CD4-positive, alpha-beta T cell treated with Interleukin-17A for 1 hour (primary cell): ENCODE data around the gene DYSF.

Experiments
- DNase-seq: peaks from one replicate; pipeline ENCODE4 v3.0.0-alpha.2; 2020

Gene DYSF

DNA sequence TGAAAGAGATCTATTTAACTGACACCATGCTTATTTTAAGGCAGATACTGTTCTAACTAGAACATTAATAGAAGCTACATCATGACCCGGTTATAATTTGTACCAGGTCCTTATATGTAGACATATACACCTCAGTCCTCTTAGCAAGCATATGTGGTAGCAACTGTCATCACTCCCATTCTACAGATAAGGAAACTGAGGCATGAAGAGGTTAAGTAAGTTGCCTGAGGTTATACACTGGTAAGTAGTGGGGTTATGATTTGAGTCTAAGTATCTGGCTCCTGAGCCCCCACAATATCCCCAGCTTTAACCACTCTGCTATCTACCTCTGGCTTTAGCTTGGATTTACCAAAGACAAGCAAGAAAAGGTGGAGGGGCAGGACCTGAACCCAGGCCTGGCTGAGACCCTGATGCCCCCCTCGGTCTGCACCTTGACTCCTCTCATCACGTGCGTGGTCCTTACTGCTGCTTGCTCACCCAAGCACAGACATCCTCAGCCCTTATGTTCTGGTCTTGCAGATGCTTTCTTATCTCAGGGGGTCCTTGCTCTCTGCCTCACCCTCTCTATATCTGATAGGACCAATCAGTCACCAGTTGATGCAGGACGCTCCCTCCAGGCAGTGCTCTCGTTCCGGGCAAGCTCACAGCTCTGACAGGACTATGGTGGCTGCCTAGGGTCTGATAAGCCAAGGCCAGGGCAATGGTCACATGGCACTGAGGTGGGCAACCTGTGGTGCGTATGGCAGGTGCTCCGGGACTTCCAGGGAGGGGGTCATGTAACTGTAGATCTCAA is 4.0 kb downstream of the DYSF start:
- DNase-seq: no peak

- DNase-seq: no peak
These were observed 4.6 kb downstream of the DYSF start for GRCh38 chr2:71457923-71458322.

DNA sequence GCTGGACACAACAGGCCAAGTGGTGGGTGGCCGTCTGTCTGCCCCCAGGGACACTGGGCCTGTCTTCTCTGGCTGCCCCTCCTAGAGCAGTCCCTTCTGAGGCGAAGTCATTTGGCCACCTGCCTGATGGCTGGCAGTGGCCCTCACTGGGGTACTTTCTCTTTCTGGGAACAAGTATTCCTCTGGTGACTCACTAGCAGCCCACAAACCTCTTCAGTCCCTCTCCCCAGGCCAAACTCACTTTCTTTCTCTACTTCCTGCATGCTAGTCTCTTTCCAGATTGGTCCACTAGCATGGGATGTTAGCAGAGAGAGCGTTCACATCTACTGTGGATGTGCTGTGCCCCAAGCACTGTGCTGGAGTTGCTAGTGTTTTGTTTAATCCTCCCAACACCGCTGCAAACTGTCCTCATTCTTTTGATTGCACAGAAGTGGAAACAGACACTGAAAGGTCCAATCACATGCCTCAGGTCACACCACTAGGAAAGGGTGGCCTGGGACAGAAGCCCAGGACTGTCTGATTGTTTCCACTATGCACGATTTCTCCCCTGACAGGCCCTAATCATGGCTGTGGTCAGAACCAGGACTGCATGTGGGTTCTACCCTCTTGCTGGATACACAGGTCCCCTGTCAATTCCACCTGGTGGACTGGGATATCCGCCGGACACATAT is 5.2 kb downstream of the DYSF start:
- DNase-seq: no peak

GRCh38 chr2:71459084-71459431 is 5.7 kb downstream of the DYSF start:
- no peak for DNase-seq

- DNase-seq: no peak
These were observed 6.7 kb downstream of the DYSF start for GRCh38 chr2:71460056-71460455.

DNA sequence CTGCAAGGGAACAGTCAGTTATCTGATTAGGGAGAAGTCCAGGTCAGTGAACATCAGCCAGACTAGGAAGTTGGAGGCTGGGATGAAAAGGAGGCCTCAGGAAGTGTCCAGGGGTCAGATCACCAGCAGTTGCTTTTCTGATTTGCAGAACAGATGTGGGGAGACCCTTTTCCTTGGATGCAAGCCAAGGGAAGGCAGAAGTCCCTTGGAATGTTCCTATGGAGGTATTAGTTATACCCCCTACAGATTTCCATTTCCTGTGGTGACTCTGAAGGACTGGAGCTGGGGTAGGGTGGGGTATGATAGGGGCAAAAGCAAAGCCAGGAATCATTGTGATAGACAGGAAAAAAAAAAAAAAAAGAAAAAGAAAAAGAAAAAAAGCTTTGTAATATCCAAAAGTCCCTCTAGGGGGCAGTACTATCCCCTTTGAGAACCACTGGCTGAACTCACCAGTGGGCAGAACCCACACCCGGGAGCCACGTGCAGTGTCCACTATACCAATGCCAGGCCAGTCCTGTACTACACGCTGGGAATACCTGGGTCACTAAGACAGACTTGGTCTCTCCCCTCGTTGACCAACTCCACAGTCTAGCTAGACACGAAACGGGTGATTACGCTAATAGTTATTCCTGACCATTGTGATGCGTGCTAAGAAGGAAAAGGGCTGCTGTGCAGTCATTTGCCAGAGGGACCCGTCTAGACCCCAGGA is 7.4 kb downstream of the DYSF start:
- peak; percentile 13 for DNase-seq

GRCh38 chr2:71461304-71461671 is 7.9 kb downstream of the DYSF start:
- no peak for DNase-seq

- no peak for DNase-seq
These were observed 8.8 kb downstream of the DYSF start for GRCh38 chr2:71462056-71462605.

DNA sequence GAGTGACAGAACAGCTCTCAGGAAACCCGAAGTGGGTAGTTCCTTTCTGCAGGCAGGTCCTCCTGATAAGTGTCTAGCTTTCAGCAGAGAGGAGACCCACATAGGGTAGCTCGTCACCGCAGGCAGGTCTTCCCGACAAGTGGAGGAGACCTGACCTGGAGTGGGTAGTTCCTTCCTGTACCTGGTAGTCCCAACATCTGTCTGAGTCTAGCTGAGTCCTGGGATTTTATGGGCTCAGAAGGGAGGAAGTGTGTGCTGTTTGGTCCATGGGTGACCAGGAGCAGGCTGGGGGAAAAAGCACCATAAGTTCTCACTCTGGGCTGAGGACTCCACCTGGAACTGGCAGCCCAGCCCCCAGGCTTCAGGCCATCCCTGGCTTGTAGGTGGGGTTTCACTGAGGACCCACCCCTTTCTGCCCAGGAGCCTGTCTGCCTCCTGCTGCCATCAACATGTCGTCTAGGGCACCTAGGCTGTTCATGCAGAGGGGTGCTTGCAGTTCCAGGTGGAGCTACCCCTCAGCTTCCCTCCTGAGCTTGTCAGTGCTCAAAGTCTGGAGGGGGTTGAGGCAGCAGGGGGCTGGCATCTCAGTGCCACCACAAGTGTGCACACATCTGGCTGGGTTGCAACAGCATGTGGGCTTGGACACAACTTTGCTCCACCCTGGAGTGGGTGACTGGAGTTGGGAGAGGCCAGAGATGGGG is 9.4 kb downstream of the DYSF start:
- DNase-seq: no peak

DNA sequence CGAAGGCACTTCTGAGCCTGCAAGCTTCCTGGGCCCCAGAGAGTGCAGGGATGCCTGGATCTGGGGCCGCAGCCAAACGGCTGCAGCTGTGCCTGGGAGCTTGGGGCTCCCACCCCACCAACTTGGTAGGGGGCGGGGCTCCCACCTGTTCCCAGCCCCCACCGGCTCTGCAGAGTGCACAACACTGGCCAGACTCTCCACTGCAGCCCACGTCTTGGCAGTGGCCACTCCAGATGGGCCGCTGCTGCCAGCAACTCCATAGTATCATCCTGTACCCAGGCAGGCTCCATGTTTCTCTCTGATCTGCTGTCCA is 9.9 kb downstream of the DYSF start:
- no peak for DNase-seq

- no peak for DNase-seq
These were observed 11.0 kb downstream of the DYSF start for GRCh38 chr2:71464389-71464788.

DNA sequence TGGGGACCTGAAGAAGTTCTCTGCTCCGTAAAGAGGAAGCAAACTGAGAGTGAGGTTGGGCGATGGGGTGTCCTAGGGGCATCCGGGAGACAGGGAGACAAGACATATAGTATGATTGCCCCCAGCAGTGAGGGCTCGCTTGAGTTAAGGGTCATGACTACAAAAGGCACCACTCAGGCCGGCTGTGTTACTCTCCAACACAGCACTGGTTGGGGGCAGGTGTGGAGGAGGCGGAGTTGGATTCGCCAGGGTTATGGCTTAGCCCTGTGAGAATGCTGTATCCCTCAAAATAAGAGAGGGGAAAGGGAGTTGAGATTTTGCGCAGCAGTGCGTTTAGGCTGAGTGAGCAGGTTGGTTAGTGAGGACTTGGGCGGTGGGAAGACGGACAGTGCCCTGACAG is 12.0 kb downstream of the DYSF start:
- DNase-seq: no peak

GRCh38 chr2:71465961-71466300 is 12.6 kb downstream of the DYSF start:
- DNase-seq: no peak

DNA sequence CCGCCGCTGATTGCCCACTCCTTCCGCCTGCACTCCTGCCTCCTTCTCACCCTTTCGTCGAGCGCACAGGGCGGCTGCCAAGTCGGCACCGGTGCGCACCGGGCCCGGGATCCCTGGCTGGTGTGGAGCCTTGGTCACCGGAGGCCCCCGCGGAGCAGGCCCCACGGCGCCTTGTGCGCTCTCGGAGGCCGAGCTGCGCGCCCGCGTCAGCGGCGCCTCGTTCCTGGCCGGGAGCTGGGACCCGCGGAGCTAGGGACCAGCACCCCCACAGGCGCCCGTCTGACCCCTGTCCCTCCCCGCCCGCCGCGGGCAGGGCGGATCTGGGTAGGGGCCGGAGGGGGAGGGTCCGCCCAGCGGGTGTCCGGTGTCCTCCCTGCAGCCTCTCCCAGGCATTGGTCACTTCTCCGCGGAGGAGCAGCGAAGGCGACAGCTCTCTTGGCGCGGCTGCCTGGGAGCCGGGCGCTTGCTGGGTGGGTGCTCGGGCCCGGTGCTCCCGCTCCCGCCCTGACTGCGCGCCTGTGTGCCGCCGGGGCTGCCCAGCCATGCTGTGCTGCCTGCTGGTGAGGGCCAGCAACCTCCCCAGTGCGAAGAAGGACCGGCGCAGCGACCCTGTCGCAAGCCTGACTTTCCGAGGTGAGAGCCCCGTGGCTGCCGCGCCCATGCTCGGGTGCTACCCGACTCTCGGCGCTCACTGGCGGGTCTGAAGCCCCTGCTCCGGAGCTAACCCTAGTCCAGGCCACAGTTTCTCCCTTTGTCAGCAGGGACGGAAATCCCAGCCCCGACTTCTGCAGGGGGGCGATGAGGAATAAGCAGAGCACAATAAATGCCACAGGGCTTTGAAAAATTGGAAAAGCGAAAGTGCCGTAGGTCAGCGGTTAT is 13.2 kb downstream of the DYSF start:
- no peak for DNase-seq

GRCh38 chr2:71467180-71467815 is 13.9 kb downstream of the DYSF start:
- DNase-seq: no peak

- DNase-seq: no peak
These were observed 15.1 kb downstream of the DYSF start for GRCh38 chr2:71468279-71469015.

DNA sequence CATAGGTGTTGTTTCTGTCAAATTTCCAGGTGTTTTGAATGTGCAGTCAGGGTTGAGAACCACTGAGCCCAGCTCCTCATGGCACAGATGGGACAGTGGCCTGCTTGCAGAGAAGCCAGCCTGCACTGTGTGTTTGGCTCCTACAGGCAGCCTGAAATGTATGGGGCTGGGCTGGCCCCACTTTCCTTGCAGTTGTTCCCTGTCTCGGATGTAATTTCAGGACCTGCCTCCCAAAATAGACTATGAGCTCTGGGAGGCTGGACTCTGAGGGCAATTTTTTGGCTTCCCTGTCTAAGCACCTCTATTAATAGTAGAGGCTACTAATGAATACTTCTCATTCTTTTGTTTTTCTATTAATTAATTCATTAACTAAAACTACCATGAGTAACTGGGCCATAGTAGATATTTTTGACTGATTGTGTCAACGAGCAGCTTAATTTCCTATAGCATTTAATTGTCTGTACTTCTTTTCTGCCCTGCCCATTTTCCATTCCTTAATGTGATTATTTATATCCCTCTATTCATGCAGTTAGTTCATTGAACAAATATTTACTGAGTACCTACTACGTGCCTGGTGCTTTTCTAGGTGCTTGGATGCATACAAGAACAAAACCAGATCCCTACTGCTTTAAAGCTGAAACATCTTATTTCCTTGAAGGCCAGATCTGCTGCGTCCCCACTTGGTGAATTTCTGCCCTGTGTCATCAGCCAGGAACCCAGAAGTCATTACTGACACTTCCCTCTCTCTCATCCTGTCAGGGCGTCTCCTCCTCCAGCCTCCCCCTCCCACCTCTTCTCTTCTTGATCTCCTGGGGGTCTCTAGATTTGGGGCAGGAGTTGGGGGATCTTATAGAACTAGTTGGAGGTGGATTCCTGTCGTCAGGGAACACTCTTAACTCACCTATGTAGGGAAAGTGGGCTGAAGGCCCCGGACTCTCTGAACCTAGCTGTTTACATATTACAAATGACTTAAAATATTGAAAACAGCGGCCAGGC is 16.3 kb downstream of the DYSF start:
- no peak for DNase-seq

DNA sequence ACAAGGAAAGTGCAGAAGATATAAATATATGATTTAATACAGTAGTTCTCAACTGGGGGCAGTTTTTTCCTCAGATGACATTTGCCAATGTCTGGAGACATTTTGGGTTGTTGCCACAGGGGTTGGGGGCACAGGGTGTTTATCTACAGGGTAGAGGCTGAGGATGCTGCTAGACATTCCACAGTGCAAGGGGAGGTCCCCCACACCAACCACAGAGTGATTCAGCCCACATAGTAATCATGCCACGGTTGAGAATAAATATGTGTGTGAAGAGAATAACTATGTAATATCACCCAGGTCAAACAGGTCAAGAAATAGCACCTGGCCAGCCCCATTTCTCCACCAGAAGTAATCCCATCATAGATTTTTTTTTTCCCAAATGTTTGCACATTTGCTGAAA is 17.9 kb downstream of the DYSF start:
- no peak for DNase-seq

DNA sequence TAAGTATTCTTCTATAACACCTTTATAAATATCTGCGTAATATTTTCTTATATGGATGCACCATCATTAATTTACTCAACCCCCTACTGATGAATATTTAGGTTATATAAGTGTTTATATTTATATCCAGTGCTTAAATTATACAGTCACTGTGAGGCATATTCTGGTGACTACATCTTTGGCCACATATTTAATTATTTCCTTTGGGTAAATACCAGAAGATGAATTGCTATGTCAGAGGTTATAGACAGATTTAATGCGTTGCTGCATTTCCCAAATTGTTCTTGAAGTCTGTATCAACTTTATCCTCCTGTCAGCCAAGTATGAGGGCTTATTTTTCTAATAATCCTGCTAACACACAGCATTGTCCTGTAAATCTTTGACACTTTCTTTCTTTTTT is 18.7 kb downstream of the DYSF start:
- no peak for DNase-seq
